GM18499 (cell line): ENCODE results near the gene SYTL4.

ENCODE experiments used
- ATAC-seq: cut with Tn5 transposase; IDR thresholded peaks from one replicate; pipeline ENCODE4 v1.9.1; 2021; ENCODE audit warnings: moderate number of reproducible peaks; ENCODE audit not compliant: insufficient read depth, unreplicated experiment

The SYTL4 gene

GRCh38 chrX:100649550-100650356 lies 82.2 kb downstream of the SYTL4 start:
- no peak for ATAC-seq

GRCh38 chrX:100648458-100649417 lies 83.2 kb downstream of the SYTL4 start:
- ATAC-seq, result no peak

GRCh38 chrX:100647739-100648138 lies 84.2 kb downstream of the SYTL4 start:
- no peak for ATAC-seq

GRCh38 chrX:100647095-100647494 lies 84.8 kb downstream of the SYTL4 start:
- no peak for ATAC-seq

GRCh38 chrX:100645106-100645505 lies 86.8 kb downstream of the SYTL4 start:
- no peak for ATAC-seq

- ATAC-seq, result no peak
These were observed 87.7 kb downstream of the SYTL4 start, which contains the start of gene SRPX2 for GRCh38 chrX:100643956-100644860. TSS of gene SRPX2 (plus strand) at chrX:100644199. CDS start at chrX:100646323, 2,124 bp downstream.

- no peak for ATAC-seq
These were observed 88.7 kb downstream of the SYTL4 start for GRCh38 chrX:100643212-100643611.

GRCh38 chrX:100642290-100642689 lies 89.6 kb downstream of the SYTL4 start:
- no peak for ATAC-seq

GRCh38 chrX:100636321-100636991 lies 95.5 kb downstream of the SYTL4 start, which contains the start of gene TSPAN6:
TSS of gene TSPAN6 (minus strand) at chrX:100636806. CDS start at chrX:100636694, 112 bp downstream.
- peak; percentile 70 for ATAC-seq

GRCh38 chrX:100635989-100636320 lies 96.0 kb downstream of the SYTL4 start:
- no peak for ATAC-seq

- ATAC-seq, result no peak
These were observed 96.9 kb downstream of the SYTL4 start for GRCh38 chrX:100635040-100635439.

- ATAC-seq, result peak; percentile 89
These were observed 105.9 kb downstream of the SYTL4 start for GRCh38 chrX:100625985-100626491.
